Body of pancreas (tissue), 4 donors: ENCODE results near the gene MECR. TPM values are rescaled to one million over a fixed set of nuclear protein-coding genes. Genes with fewer than 3 reads are reported as not detected.

Source experiments
- ATAC-seq: fragments of 150-250 bp; one replicate; pipeline ENCODE4 v1.9.1; 2016
- DNase-seq, 4 donors: peaks; one replicate each; pipeline ENCODE4 v3.0.0-alpha.2; 2019
- H3K27ac ChIP-seq, 4 donors: fragments of 200-600 bp; sonication (generic); 1 replicate in 3 of 4; 2 replicates in 1 of 4; pipeline versions ENCODE4 v1.5.1 to v1.6.1; 2016 to 2019; ENCODE audit warnings: mild to moderate bottlenecking in 1 of 4, mixed read lengths in 1 of 4, moderate library complexity in 1 of 4
- H3K27me3 ChIP-seq, 2 donors: fragments of 200-600 bp; sonication (generic); one replicate each; pipeline ENCODE4 v1.6.0; 2016; ENCODE audit warnings: mild to moderate bottlenecking in 1 of 2
- H3K36me3 ChIP-seq, 2 donors: fragments of 200-600 bp; sonication (generic); replicated peaks in 1 of 2; 2 replicates each; pipeline ENCODE4 v1.5.1; 2016; ENCODE audit warnings: low read depth in 2 of 2; ENCODE audit not compliant: insufficient read depth in 1 of 2
- H3K4me1 ChIP-seq: fragments of 200-600 bp; sonication (generic); one replicate; pipeline ENCODE4 v1.6.0; 2016
- H3K4me3 ChIP-seq, 2 donors: fragments of 200-600 bp; sonication (generic); 1 replicate in 1 of 2; 2 replicates in 1 of 2; pipeline ENCODE4 v1.5.1; 2016 to 2019
- H3K9me3 ChIP-seq, 3 donors: fragments of 200-600 bp; sonication (generic); 1 replicate in 2 of 3; 2 replicates in 1 of 3; pipeline ENCODE4 v1.5.1; 2016
- CTCF ChIP-seq, 7 experiments: fragments of 450-650 bp in 4 of 7; fragments of 200-600 bp in 3 of 7; sonication (generic) in 3 of 7; IDR thresholded peaks; one replicate each; pipeline ENCODE4 v1.5.1; 2016 to 2019; ENCODE audit warnings: antibody characterized with exemption in 7 of 7
- POLR2A ChIP-seq, 3 donors: fragments of 450-650 bp; IDR thresholded peaks; one replicate each; pipeline ENCODE4 v1.6.1; 2016; ENCODE audit warnings: antibody characterized with exemption in 3 of 3, mild to moderate bottlenecking in 2 of 3
- WGBS, 2 donors: methylation state at CpG; one replicate each; pipeline ENCODE4 v1.1.5; 2017; 5-methylcytosine and 5-hydroxymethylcytosine counted together
- intact Hi-C: fragments of 100-400 bp; cut with DNase I; formaldehyde crosslinking; loops from one replicate; pipeline ENCODE4 v1.15.1; 2023
- total RNA-seq, 2 donors: library from RNA; depleted of rRNA; stranded (reverse); fragments of >200 nt; gene quantifications; one replicate each; pipeline ENCODE4 v1.1.0, GENCODE V29; 2016

MECR gene
- total RNA-seq, 2 donors from 2014 or later: 10.6 to 30.7 TPM

DNA sequence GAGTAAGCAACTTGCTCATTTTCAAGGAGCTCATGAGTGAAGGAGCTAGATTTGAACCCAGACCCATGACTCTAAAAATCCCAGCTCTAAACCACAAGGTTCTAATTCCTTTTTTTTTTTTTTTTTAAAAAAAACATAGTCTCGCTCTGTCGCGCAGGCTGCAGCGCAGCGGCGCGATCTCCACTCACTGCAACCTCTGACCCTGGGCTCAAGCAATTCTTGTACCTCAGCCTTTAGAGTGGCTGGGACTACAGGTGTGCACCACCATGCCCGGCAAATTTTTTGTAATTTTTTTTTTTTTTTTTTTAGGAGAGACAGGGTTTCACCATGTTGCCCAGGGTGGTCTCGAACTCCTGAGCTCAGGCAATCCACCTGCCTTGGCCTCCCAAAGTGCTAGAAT lies 62.8 kb downstream of the MECR start:
- WGBS, 2 donors: 96 to 98% methylated on average over 9 of the region's 9 CpGs
- ATAC-seq (no peak), DNase-seq (no peak)
- Histone ChIP-seq H3K4me3 (no peak overlapping the region), H3K9me3 (no peaks in the 10 kb centered on the region), H3K36me3 (peaks cover 0 to 6% of the 10 kb centered on the region in 2 donors), H3K27ac (no peak overlapping the region), H3K4me1 (peaks cover 37% of the 10 kb centered on the region), H3K27me3 (no peaks in the 10 kb centered on the region)
- no peak for TF ChIP-seq CTCF (IDR thresholded peaks at IDR 0.05)
- TF ChIP-seq POLR2A (IDR thresholded peaks at IDR 0.05): no peak
- intact Hi-C loops: no loop called here

- WGBS, 2 donors: 55 to 59% methylated on average over 8 to 9 of the region's 9 CpGs
- Histone ChIP-seq H3K9me3 (no peaks in the 10 kb centered on the region), H3K27ac (no peak overlapping the region), H3K27me3 (no peaks in the 10 kb centered on the region), H3K36me3 (peaks cover 0 to 6% of the 10 kb centered on the region in 2 donors), H3K4me3 (no peak overlapping the region), H3K4me1 (peaks cover 27% of the 10 kb centered on the region)
- DNase-seq (no peak), ATAC-seq (no peak)
- intact Hi-C loops: no loop called here
- TF ChIP-seq CTCF (IDR thresholded peaks at IDR 0.05): no peak
These were observed 64.3 kb downstream of the MECR start for GRCh38 chr1:29166291-29166878.

- Histone ChIP-seq H3K9me3 (no peaks in the 10 kb centered on the region), H3K36me3 (peaks cover 0 to 10% of the 10 kb centered on the region in 2 donors), H3K27me3 (no peaks in the 10 kb centered on the region), H3K4me1 (peaks cover 9% of the 10 kb centered on the region), H3K4me3 (no peak overlapping the region), H3K27ac (no peak overlapping the region)
- ATAC-seq (no peak), DNase-seq (no peak)
- TF ChIP-seq CTCF (IDR thresholded peaks at IDR 0.05): no peak
- TF ChIP-seq POLR2A (IDR thresholded peaks at IDR 0.05): no peak
- WGBS, 2 donors: 83 to 92% methylated on average over 4 of the region's 4 CpGs
- intact Hi-C loops: no loop called here
These were observed 66.1 kb downstream of the MECR start for GRCh38 chr1:29164588-29164987.

- Histone ChIP-seq H3K27ac (no peak overlapping the region), H3K9me3 (no peaks in the 10 kb centered on the region), H3K4me1 (peaks cover 7% of the 10 kb centered on the region), H3K36me3 (peaks cover 0 to 12% of the 10 kb centered on the region in 2 donors), H3K27me3 (no peaks in the 10 kb centered on the region), H3K4me3 (no peak overlapping the region)
- DNase-seq (no peak), ATAC-seq (no peak)
- WGBS, 2 donors: 88 to 89% methylated on average over 9 of the region's 9 CpGs
- TF ChIP-seq CTCF (IDR thresholded peaks at IDR 0.05): no peak
- TF ChIP-seq POLR2A (IDR thresholded peaks at IDR 0.05): no peak
- intact Hi-C loops: no loop called here
These were observed 68.1 kb downstream of the MECR start for GRCh38 chr1:29162476-29163138.

DNA sequence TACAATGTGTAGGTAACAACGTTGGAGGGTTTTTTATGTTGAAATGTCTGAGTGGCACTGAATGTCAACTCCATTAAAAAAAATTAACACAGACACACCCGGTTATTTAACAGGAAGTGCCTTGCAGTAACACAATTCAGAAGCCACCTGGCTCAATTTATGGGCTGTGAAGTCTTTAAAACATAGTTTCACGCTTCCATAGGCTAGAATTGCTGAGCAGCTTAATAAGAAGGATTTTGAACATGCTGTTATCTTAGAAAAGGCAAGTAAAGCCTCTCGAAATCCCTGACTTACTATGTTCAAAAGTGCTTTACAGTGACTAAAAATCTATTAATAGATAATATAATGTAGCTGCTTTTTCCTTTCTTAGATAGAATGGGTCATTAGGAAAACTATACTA lies 68.7 kb downstream of the MECR start:
- Histone ChIP-seq H3K27me3 (no peaks in the 10 kb centered on the region), H3K36me3 (peaks cover 0 to 12% of the 10 kb centered on the region in 2 donors), H3K27ac (no peak overlapping the region), H3K9me3 (no peaks in the 10 kb centered on the region), H3K4me3 (no peak overlapping the region), H3K4me1 (peaks cover 12% of the 10 kb centered on the region)
- intact Hi-C loops: no loop called here
- DNase-seq (no peak), ATAC-seq (no peak)
- 67% methylated on average over 4 of the region's 4 CpGs for WGBS, 2 donors
- TF ChIP-seq POLR2A (IDR thresholded peaks at IDR 0.05): no peak
- TF ChIP-seq CTCF (IDR thresholded peaks at IDR 0.05): no peak
